ENCODE results near the gene KRTAP9-1. TPM values are rescaled to one million over a fixed set of nuclear protein-coding genes. Genes with fewer than 3 reads are reported as not detected.
"Not testable (repeated sequence)": the region's sequence is repeated elsewhere in the genome, so short reads cannot be mapped to it uniquely, and the experiment has no call there.

Gene KRTAP9-1
- total and polyA plus RNA-seq, 4 experiments from 2014 or later = not detected

DNA sequence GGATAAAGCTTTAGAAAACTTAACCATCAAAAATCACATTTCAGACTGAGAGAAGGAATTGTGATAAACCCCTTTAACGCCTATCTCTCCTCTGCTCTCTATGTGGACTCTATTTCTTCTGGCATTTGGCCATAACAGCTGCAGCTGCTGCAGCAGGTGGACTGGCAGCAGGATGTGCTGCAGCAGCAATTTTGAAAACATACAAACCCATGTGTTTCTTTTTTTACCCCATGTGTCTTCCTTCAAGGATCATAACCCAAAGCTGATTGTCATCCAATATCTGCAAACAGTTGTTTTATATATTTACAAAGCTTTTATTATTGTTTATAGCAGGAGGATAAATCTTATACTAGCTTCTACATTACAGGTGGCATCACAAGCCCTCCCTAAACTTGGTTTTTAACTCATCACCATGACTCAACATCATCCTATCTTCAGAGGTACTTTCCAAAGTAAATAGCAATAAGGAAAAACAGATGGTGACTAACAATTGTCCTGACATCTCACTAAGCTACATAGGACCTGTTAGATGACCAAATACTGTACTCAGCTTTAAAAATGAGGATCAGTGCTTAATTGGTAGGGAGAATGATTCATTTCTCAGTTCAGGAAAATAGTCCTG is 22.3 kb downstream of the KRTAP9-1 start:
- peak in 1 of 5 donors; percentile 4 for DNase-seq
- no peaks in the 10 kb centered on the region for H3K4me1 ChIP-seq (ENCODE audit: insufficient read depth, low read length)
- H3K27ac Mint-ChIP-seq = no peak overlapping the region
- H3K9me3 ChIP-seq (ENCODE audit: control insufficient read depth in 1 of 2, low read length in 2 of 2) = no peaks in the 10 kb centered on the region
- H3K36me3 Mint-ChIP-seq = peaks cover 0 to 4% of the 10 kb centered on the region in 2 donors
- H3K36me3 ChIP-seq (ENCODE audit: insufficient read depth, low read length) = no peaks in the 10 kb centered on the region
- H3K27ac ChIP-seq (ENCODE audit: low read depth, low read length) = no peak overlapping the region
- ChIA-PET POLR2A (ENCODE audit: partially characterized antibody) (no interaction called here), CTCF (ENCODE audit: partially characterized antibody) (interaction anchor here (1.0 kb wide), 1 partner anchor 111 kb away, joined by 3 read pairs; no protein-coding TSS in a partner anchor)
- intact Hi-C loops (cut with micrococcal nuclease) = no loop called here
- no peak overlapping the region for H3K4me3 Mint-ChIP-seq
- H3K4me3 ChIP-seq (ENCODE audit: low read length in 2 of 2) = no peak overlapping the region
- H3K27me3 ChIP-seq (ENCODE audit: insufficient read depth, low read length) = no peaks in the 10 kb centered on the region
- peaks cover 23 to 24% of the 10 kb centered on the region in 2 donors for H3K27me3 Mint-ChIP-seq
- peaks cover 0 to 8% (median 2%) of the 10 kb centered on the region in 4 donors for H3K4me1 Mint-ChIP-seq
- peaks cover 0 to 5% (median 0%) of the 10 kb centered on the region in 8 donors for H3K9me3 Mint-ChIP-seq

DNA sequence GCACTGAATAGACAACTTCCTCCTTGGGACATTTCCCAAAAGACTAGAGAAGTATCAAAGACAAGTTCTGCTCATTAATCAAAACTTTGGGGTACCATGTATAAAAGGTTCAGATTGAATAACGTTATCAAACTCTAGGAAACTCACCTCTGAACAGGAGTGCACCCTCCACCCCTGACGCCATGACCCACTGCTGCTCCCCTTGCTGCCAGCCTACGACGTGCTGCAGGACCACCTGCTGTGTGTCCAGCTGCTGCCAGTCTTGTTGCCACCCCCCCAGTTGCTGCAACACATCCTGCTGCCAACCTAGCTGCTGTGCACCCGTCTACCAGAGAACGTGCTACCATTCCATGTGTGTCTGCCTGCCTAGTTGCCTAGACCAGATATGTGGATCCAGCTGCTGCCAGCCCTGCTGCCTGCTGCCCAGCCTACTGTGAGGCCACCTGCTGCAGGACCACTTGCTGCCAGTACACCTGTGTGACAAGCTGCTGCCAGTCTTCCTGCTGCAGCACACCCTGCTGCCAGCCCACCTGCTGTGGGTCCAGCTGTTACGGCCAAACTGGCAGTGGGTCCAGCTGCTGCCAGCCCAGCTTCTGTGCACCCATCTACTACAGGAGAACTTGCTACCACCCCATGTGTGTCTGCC is 23.0 kb downstream of the KRTAP9-1 start:
- Mint-ChIP-seq H3K27ac (peak overlapping the region in 1 of 7 donors; percentile 19), H3K9me3 (peaks cover 0 to 5% (median 0%) of the 10 kb centered on the region in 8 donors), H3K4me3 (no peak overlapping the region), H3K36me3 (peaks cover 0 to 4% of the 10 kb centered on the region in 2 donors), H3K27me3 (peaks cover 25 to 27% of the 10 kb centered on the region in 2 donors), H3K4me1 (peaks cover 0 to 8% (median 2%) of the 10 kb centered on the region in 4 donors)
- no peaks in the 10 kb centered on the region for H3K36me3 ChIP-seq (ENCODE audit: insufficient read depth, low read length)
- H3K27ac ChIP-seq (ENCODE audit: low read depth, low read length) = no peak overlapping the region
- H3K4me3 ChIP-seq (ENCODE audit: low read length in 2 of 2) = no peak overlapping the region
- ChIA-PET POLR2A (ENCODE audit: partially characterized antibody) (no interaction called here), CTCF (ENCODE audit: partially characterized antibody) (interaction anchor here (1.0 kb wide), 1 partner anchor 110 kb away, joined by 3 read pairs; no protein-coding TSS in a partner anchor)
- H3K4me1 ChIP-seq (ENCODE audit: insufficient read depth, low read length) = no peaks in the 10 kb centered on the region
- intact Hi-C loops (cut with micrococcal nuclease) = no loop called here
- no peaks in the 10 kb centered on the region for H3K9me3 ChIP-seq (ENCODE audit: control insufficient read depth in 1 of 2, low read length in 2 of 2)
- DNase-seq = no peak
- H3K27me3 ChIP-seq (ENCODE audit: insufficient read depth, low read length) = no peaks in the 10 kb centered on the region

DNA sequence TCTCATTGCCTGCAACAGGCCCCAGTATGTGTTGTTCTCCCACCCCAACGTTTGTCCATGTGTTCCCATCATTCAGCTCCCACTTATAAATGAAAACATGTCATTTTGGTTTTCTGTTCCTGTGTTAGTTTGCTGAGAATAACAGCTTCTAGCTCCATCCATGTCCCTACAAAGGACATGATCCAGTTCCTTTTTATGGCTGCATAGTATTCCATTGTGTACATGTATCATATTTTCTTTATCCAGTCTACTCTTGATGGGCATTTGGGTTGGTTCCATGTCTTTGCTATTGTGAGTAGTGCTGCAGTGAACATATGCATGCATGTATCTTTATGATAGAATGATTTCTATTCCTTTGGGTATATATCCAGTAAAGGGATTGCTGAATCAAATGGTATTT is 26.0 kb downstream of the KRTAP9-1 start:
- no peaks in the 10 kb centered on the region for H3K27me3 ChIP-seq (ENCODE audit: insufficient read depth, low read length)
- POLR2A ChIA-PET (ENCODE audit: partially characterized antibody) = no interaction called here
- CTCF ChIA-PET (ENCODE audit: partially characterized antibody) = no interaction called here
- H3K36me3 Mint-ChIP-seq = peaks cover 0 to 3% of the 10 kb centered on the region in 2 donors
- no peak overlapping the region for H3K27ac Mint-ChIP-seq
- H3K4me3 Mint-ChIP-seq = no peak overlapping the region
- intact Hi-C loops (cut with micrococcal nuclease) = no loop called here
- H3K27ac ChIP-seq (ENCODE audit: low read depth, low read length) = no peak overlapping the region
- H3K4me3 ChIP-seq (ENCODE audit: low read length in 2 of 2) = no peak overlapping the region
- peaks cover 0 to 11% (median 2%) of the 10 kb centered on the region in 8 donors for H3K9me3 Mint-ChIP-seq
- H3K27me3 Mint-ChIP-seq = peaks cover 12 to 14% of the 10 kb centered on the region in 2 donors
- no peaks in the 10 kb centered on the region for H3K9me3 ChIP-seq (ENCODE audit: control insufficient read depth in 1 of 2, low read length in 2 of 2)
- DNase-seq = no peak
- H3K36me3 ChIP-seq (ENCODE audit: insufficient read depth, low read length) = no peaks in the 10 kb centered on the region
- H3K4me1 ChIP-seq (ENCODE audit: insufficient read depth, low read length) = no peaks in the 10 kb centered on the region
- H3K4me1 Mint-ChIP-seq = peaks cover 0 to 8% (median 2%) of the 10 kb centered on the region in 4 donors

- no peaks in the 10 kb centered on the region for H3K4me1 ChIP-seq (ENCODE audit: insufficient read depth, low read length)
- no peaks in the 10 kb centered on the region for H3K36me3 ChIP-seq (ENCODE audit: insufficient read depth, low read length)
- no peak overlapping the region for H3K27ac ChIP-seq (ENCODE audit: low read depth, low read length)
- no peak overlapping the region for H3K4me3 ChIP-seq (ENCODE audit: low read length in 2 of 2)
- Mint-ChIP-seq H3K27me3 (peaks cover 7 to 9% of the 10 kb centered on the region in 2 donors), H3K4me1 (no peaks in the 10 kb centered on the region), H3K27ac (no peak overlapping the region), H3K9me3 (peaks cover 0 to 12% (median 2%) of the 10 kb centered on the region in 8 donors), H3K36me3 (peaks cover 0 to 3% of the 10 kb centered on the region in 2 donors), H3K4me3 (no peak overlapping the region)
- intact Hi-C loops (cut with micrococcal nuclease) = no loop called here
- DNase-seq = no peak
- ChIA-PET CTCF (ENCODE audit: partially characterized antibody) (no interaction called here), POLR2A (ENCODE audit: partially characterized antibody) (no interaction called here)
- H3K9me3 ChIP-seq (ENCODE audit: control insufficient read depth in 1 of 2, low read length in 2 of 2) = no peaks in the 10 kb centered on the region
- H3K27me3 ChIP-seq (ENCODE audit: insufficient read depth, low read length) = no peaks in the 10 kb centered on the region
Observed at GRCh38 chr17:41223821-41224220, 34.1 kb downstream of the KRTAP9-1 start.

GRCh38 chr17:41226051-41226450 is 36.4 kb downstream of the KRTAP9-1 start:
- Mint-ChIP-seq H3K4me1 (no peaks in the 10 kb centered on the region), H3K9me3 (peaks cover 0 to 2% (median 0%) of the 10 kb centered on the region in 8 donors), H3K27ac (no peak overlapping the region), H3K36me3 (no peaks in the 10 kb centered on the region), H3K4me3 (no peak overlapping the region), H3K27me3 (peaks cover 7 to 9% of the 10 kb centered on the region in 2 donors)
- POLR2A ChIA-PET (ENCODE audit: partially characterized antibody) = interaction anchor here (0.6 kb wide), 1 partner anchor 1213 kb away, joined by 3 read pairs; no protein-coding TSS in a partner anchor
- H3K4me3 ChIP-seq (ENCODE audit: low read length in 2 of 2) = no peak overlapping the region
- H3K4me1 ChIP-seq (ENCODE audit: insufficient read depth, low read length) = no peaks in the 10 kb centered on the region
- H3K27ac ChIP-seq (ENCODE audit: low read depth, low read length) = no peak overlapping the region
- H3K36me3 ChIP-seq (ENCODE audit: insufficient read depth, low read length) = no peaks in the 10 kb centered on the region
- no peaks in the 10 kb centered on the region for H3K27me3 ChIP-seq (ENCODE audit: insufficient read depth, low read length)
- CTCF ChIA-PET (ENCODE audit: partially characterized antibody) = no interaction called here
- H3K9me3 ChIP-seq (ENCODE audit: control insufficient read depth in 1 of 2, low read length in 2 of 2) = no peaks in the 10 kb centered on the region
- DNase-seq = no peak
- intact Hi-C loops (cut with micrococcal nuclease) = no loop called here

- intact Hi-C loops (cut with micrococcal nuclease); H3K27ac ChIP-seq (ENCODE audit: low read depth, low read length); H3K27ac Mint-ChIP-seq; H3K9me3 Mint-ChIP-seq; H3K36me3 ChIP-seq (ENCODE audit: insufficient read depth, low read length); POLR2A ChIA-PET (ENCODE audit: partially characterized antibody); H3K4me1 Mint-ChIP-seq; H3K9me3 ChIP-seq (ENCODE audit: control insufficient read depth in 1 of 2, low read length in 2 of 2); H3K4me1 ChIP-seq (ENCODE audit: insufficient read depth, low read length); H3K4me3 ChIP-seq (ENCODE audit: low read length in 2 of 2); DNase-seq; H3K27me3 ChIP-seq (ENCODE audit: insufficient read depth, low read length); CTCF ChIA-PET (ENCODE audit: partially characterized antibody); H3K36me3 Mint-ChIP-seq; H3K27me3 Mint-ChIP-seq; H3K4me3 Mint-ChIP-seq: not testable (repeated sequence)
Observed at GRCh38 chr17:41226598-41227095, 37.0 kb downstream of the KRTAP9-1 start, which contains the start of gene KRTAP9-2. TSS of gene KRTAP9-2 (plus strand) at chr17:41226648. CDS start at chr17:41226655, 7 bp downstream.

- H3K27me3 ChIP-seq (ENCODE audit: insufficient read depth, low read length) = no peaks in the 10 kb centered on the region
- H3K4me3 ChIP-seq (ENCODE audit: low read length in 2 of 2) = no peak overlapping the region
- Mint-ChIP-seq H3K27ac (no peak overlapping the region), H3K4me3 (no peak overlapping the region), H3K27me3 (peaks cover 17 to 21% of the 10 kb centered on the region in 2 donors), H3K4me1 (peaks cover 0 to 2% (median under 1%) of the 10 kb centered on the region in 4 donors), H3K9me3 (peaks cover 0 to 2% (median 0%) of the 10 kb centered on the region in 8 donors), H3K36me3 (no peaks in the 10 kb centered on the region)
- no peak overlapping the region for H3K27ac ChIP-seq (ENCODE audit: low read depth, low read length)
- intact Hi-C loops (cut with micrococcal nuclease) = no loop called here
- H3K36me3 ChIP-seq (ENCODE audit: insufficient read depth, low read length) = no peaks in the 10 kb centered on the region
- ChIA-PET CTCF (ENCODE audit: partially characterized antibody) (interaction anchor here (2.0 kb wide), 1 partner anchor 319 kb away, joined by 4 read pairs; no protein-coding TSS in a partner anchor), POLR2A (ENCODE audit: partially characterized antibody) (interaction anchor here (1.4 kb wide), 1 partner anchor 78 kb away, joined by 3 read pairs; no protein-coding TSS in a partner anchor)
- no peaks in the 10 kb centered on the region for H3K9me3 ChIP-seq (ENCODE audit: control insufficient read depth in 1 of 2, low read length in 2 of 2)
- no peak for DNase-seq
- H3K4me1 ChIP-seq (ENCODE audit: insufficient read depth, low read length) = no peaks in the 10 kb centered on the region
Observed at GRCh38 chr17:41230094-41230493, 40.4 kb downstream of the KRTAP9-1 start.

Data from CD4-positive, alpha-beta memory T cell (primary cell).